Keratinocyte (primary cell): Measurements from ENCODE around the gene ABHD5. TPM values are rescaled to one million over a fixed set of nuclear protein-coding genes. Genes with fewer than 3 reads are reported as not detected.
A peak's percentile ranks its signal among the peaks of the same experiment; 100 is the strongest.

Source experiments
- DNase-seq: peaks from one replicate; pipeline ENCODE4 v3.0.0-alpha.2; 2011; ENCODE audit warnings: low read depth, missing footprints, low spot score
- FAIRE-seq: peaks from 2 replicates; lab custom pipeline; 2011; peaks lifted over from hg19 to GRCh38; lab: Jason Lieb, UNC
- H2AFZ ChIP-seq: 2 replicates; pipeline ENCODE4 v1.6.0; 2012; ENCODE audit warnings: low read length, control low read depth, inconsistent platforms; ENCODE audit not compliant: control insufficient read depth
- H3K27ac ChIP-seq: 2 replicates; pipeline ENCODE4 v1.5.1; 2011; ENCODE audit warnings: low read length; ENCODE audit not compliant: control insufficient read depth, insufficient read depth
- H3K27me3 ChIP-seq: 3 replicates; pipeline ENCODE4 v1.6.0; 2011; ENCODE audit warnings: low read length; ENCODE audit not compliant: control insufficient read depth, insufficient read depth; ENCODE audit errors: extremely low read depth
- H3K36me3 ChIP-seq, 2 experiments: 2 replicates in 1 of 2; 3 replicates in 1 of 2; pipeline ENCODE4 v1.5.1; 2011; ENCODE audit warnings: low read length in 2 of 2, mild to moderate bottlenecking in 1 of 2; ENCODE audit not compliant: control insufficient read depth in 2 of 2, insufficient read depth in 2 of 2; ENCODE audit errors: extremely low read depth in 1 of 2
- H3K4me1 ChIP-seq: 3 replicates; pipeline ENCODE4 v1.5.1; 2011; ENCODE audit warnings: low read length; ENCODE audit not compliant: control insufficient read depth, insufficient read depth; ENCODE audit errors: extremely low read depth
- H3K4me2 ChIP-seq: 3 replicates; pipeline ENCODE4 v1.6.0; 2011; ENCODE audit warnings: low read depth, low read length; ENCODE audit not compliant: control insufficient read depth, insufficient read depth; ENCODE audit errors: extremely low read depth
- H3K4me3 ChIP-seq, 3 experiments: fragments of 200-600 bp in 1 of 3; sonication (generic) in 1 of 3; 2 replicates in 2 of 3; 3 replicates in 1 of 3; pipeline ENCODE4 v1.5.1; 2011 to 2016; ENCODE audit warnings: low read length in 3 of 3, mild to moderate bottlenecking in 3 of 3, control low read depth in 2 of 3, inconsistent platforms in 1 of 3, low read depth in 1 of 3, mixed read lengths in 1 of 3, mixed run types in 1 of 3, moderate library complexity in 1 of 3; ENCODE audit not compliant: control insufficient read depth in 2 of 3, insufficient read depth in 2 of 3; ENCODE audit errors: extremely low read depth in 1 of 3
- H3K79me2 ChIP-seq: 2 replicates; pipeline ENCODE4 v1.6.0; 2012; ENCODE audit warnings: low read length; ENCODE audit not compliant: control insufficient read depth, insufficient read depth
- H3K9ac ChIP-seq: 3 replicates; pipeline ENCODE4 v1.6.0; 2011; ENCODE audit warnings: low read length; ENCODE audit not compliant: control insufficient read depth, insufficient read depth; ENCODE audit errors: extremely low read depth
- H3K9me1 ChIP-seq: 3 replicates; pipeline ENCODE4 v1.6.0; 2011; ENCODE audit warnings: low read length; ENCODE audit not compliant: control insufficient read depth, insufficient read depth; ENCODE audit errors: extremely low read depth
- H3K9me3 ChIP-seq: 2 replicates; pipeline ENCODE4 v1.5.1; 2012; ENCODE audit warnings: low read depth, low read length; ENCODE audit not compliant: control insufficient read depth
- H4K20me1 ChIP-seq: 3 replicates; pipeline ENCODE4 v1.6.0; 2011; ENCODE audit warnings: low read length; ENCODE audit not compliant: control insufficient read depth, insufficient read depth; ENCODE audit errors: extremely low read depth
- CTCF ChIP-seq, 3 experiments: IDR thresholded peaks in 1 of 3; conservative IDR thresholded peaks in 1 of 3; optimal IDR thresholded peaks in 1 of 3; 2 replicates in 2 of 3; 3 replicates in 1 of 3; pipeline versions ENCODE3 to v1.5.1; 2011; ENCODE audit warnings: low read length in 3 of 3, mild to moderate bottlenecking in 3 of 3, moderate library complexity in 2 of 3, control low read depth in 1 of 3, inconsistent platforms in 1 of 3; ENCODE audit not compliant: insufficient read depth in 2 of 3; ENCODE audit errors: extremely low read depth in 1 of 3
- EZH2 ChIP-seq: IDR thresholded peaks from one replicate; pipeline ENCODE4 v1.6.1; 2012; ENCODE audit warnings: inconsistent platforms, mild to moderate bottlenecking, low read length, moderate library complexity
- dilution Hi-C: fragments of 300-500 bp; cut with MboI; formaldehyde crosslinking; loops from one replicate; pipeline ENCODE4 v1.7.0; 2020; ENCODE audit warnings: low sequenced_read_pairs; ENCODE audit not compliant: extremely low pct_ligation_motif_present
- polyA plus RNA-seq, 5 experiments: library from polyadenylated mRNA; depleted of rRNA in 3 of 5; stranded (reverse) in 3 of 5; stranded (forward) in 1 of 5; unstranded in 1 of 5; fragments of >200 nt; gene quantifications; 1 replicate in 1 of 5; 2 replicates in 3 of 5; 3 replicates in 1 of 5; pipeline versions ENCODE4 v1.2.1 to v1.2.3, GENCODE V29; 2011 to 2012; ENCODE audit warnings: missing spikeins in 2 of 5, low read depth in 1 of 5, low replicate concordance in 1 of 5

The ABHD5 gene
- polyA plus RNA-seq, 1 donor (not counting 4 experiments of a cell fraction or from before 2014, with no cell fraction given), result 26.8 TPM

DNA sequence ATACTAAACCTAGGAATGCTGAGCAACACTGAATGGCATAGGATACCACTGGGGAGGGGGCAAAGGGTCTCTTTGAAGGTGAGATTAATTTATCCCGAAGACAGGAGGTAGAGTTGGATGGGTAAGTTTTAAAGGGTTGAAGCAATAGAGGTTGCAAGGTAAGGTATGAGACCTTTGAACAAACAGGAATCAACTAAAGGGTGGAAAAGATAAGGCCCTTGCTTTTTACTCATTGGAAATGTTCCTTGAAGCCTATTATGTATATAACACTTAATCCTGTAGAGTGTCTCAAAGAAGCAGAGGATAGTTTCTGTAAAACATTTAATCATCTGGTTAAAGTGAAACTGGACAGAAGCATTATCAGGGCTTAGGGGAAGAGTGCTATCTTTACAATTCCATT lies 5.7 kb downstream of the ABHD5 start:
- Histone ChIP-seq H3K9me3 (no peaks in the 10 kb centered on the region), H3K4me2 (no peak overlapping the region), H3K4me1 (peaks cover 29% of the 10 kb centered on the region), H2AFZ (no peak overlapping the region), H4K20me1 (no peaks in the 10 kb centered on the region), H3K4me3 (no peak overlapping the region), H3K36me3 (peaks cover 0 to under 1% of the 10 kb centered on the region in 2 experiments), H3K27ac (no peak overlapping the region), H3K79me2 (peaks cover 29% of the 10 kb centered on the region), H3K9me1 (no peaks in the 10 kb centered on the region), H3K9ac (no peak overlapping the region), H3K27me3 (no peaks in the 10 kb centered on the region)
- dilution Hi-C loops, result no loop called here
- TF ChIP-seq CTCF (optimal IDR thresholded peaks at IDR 0.05 in 1 of 3, IDR thresholded peaks at IDR 0.05 in 1 of 3, conservative IDR thresholded peaks at IDR 0.05 in 1 of 3; ENCODE audit: extremely low read depth in 1 of 3, insufficient read depth in 2 of 3, low read length in 3 of 3), result no peak
- no peak for TF ChIP-seq EZH2
- DNase-seq (no peak), FAIRE-seq (no peak)

DNA sequence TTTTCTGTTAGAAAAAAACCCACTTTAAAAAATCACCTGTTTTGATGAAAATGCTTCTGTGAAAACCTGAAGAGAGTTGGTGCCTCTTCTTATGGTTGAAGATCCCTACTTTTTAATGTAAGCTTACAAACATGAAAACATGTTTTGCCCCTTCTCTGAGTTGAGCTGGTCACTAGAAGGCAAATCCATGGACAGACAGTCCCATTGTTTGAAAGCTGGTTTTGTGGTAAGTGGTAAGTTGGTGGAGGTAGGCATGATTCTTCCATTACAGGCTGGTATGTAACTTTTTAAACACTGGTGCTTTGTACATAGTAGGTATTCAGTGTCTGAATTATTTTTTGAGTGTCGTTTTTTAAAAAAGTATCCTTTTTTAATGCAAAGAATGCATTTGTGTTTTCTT lies 6.1 kb downstream of the ABHD5 start:
- no peak overlapping the region for H3K4me2 ChIP-seq
- H3K36me3 ChIP-seq, result peaks cover under 1 to 3% of the 10 kb centered on the region in 2 experiments
- peaks cover 26% of the 10 kb centered on the region for H3K79me2 ChIP-seq
- H3K9me3 ChIP-seq, result no peaks in the 10 kb centered on the region
- dilution Hi-C loops, result no loop called here
- no peaks in the 10 kb centered on the region for H3K27me3 ChIP-seq
- peak; percentile 9 for FAIRE-seq
- H3K9ac ChIP-seq, result no peak overlapping the region
- no peak overlapping the region for H3K4me3 ChIP-seq
- DNase-seq, result no peak
- H4K20me1 ChIP-seq, result no peaks in the 10 kb centered on the region
- H3K4me1 ChIP-seq, result peaks cover 29% of the 10 kb centered on the region
- no peak for TF ChIP-seq EZH2
- TF ChIP-seq CTCF (optimal IDR thresholded peaks at IDR 0.05 in 1 of 3, IDR thresholded peaks at IDR 0.05 in 1 of 3, conservative IDR thresholded peaks at IDR 0.05 in 1 of 3; ENCODE audit: extremely low read depth in 1 of 3, insufficient read depth in 2 of 3, low read length in 3 of 3), result no peak
- no peak overlapping the region for H2AFZ ChIP-seq
- no peak overlapping the region for H3K27ac ChIP-seq
- H3K9me1 ChIP-seq, result no peaks in the 10 kb centered on the region
